Activated CD4-positive, CD25-positive, alpha-beta regulatory T cell treated with anti-CD3 and anti-CD28 coated beads, Interleukin-2, amount 50 U/mL, for 72 hours (primary cell): ENCODE data around the gene MEMO1.
"Not testable (repeated sequence)": the region's sequence is repeated elsewhere in the genome, so short reads cannot be mapped to it uniquely, and the experiment has no call there.

Experiments
- DNase-seq: peaks from one replicate; pipeline ENCODE4 v3.0.0; 2021

MEMO1 gene

GRCh38 chr2:31997653-31998052 lies 13.2 kb downstream of the MEMO1 start:
- DNase-seq = no peak

- DNase-seq = no peak
Observed at GRCh38 chr2:31996571-31997150, 14.1 kb downstream of the MEMO1 start.

GRCh38 chr2:31992934-31993333 lies 17.9 kb downstream of the MEMO1 start:
- DNase-seq = no peak

GRCh38 chr2:31992025-31992579 lies 18.7 kb downstream of the MEMO1 start:
- DNase-seq = no peak

- no peak for DNase-seq
Observed at GRCh38 chr2:31989946-31990345, 20.9 kb downstream of the MEMO1 start.

GRCh38 chr2:31987454-31988220 lies 23.2 kb downstream of the MEMO1 start:
- no peak for DNase-seq

- no peak for DNase-seq
Observed at GRCh38 chr2:31986906-31987305, 23.9 kb downstream of the MEMO1 start.

GRCh38 chr2:31983762-31984467 lies 26.9 kb downstream of the MEMO1 start:
- DNase-seq = no peak

GRCh38 chr2:31980674-31981356 lies 30.0 kb downstream of the MEMO1 start:
- no peak for DNase-seq

- DNase-seq = no peak
Observed at GRCh38 chr2:31979956-31980355, 30.9 kb downstream of the MEMO1 start.

GRCh38 chr2:31979018-31979417 lies 31.8 kb downstream of the MEMO1 start:
- DNase-seq = no peak

- DNase-seq = no peak
Observed at GRCh38 chr2:31978436-31978835, 32.4 kb downstream of the MEMO1 start.

GRCh38 chr2:31973665-31974064 lies 37.1 kb downstream of the MEMO1 start:
- DNase-seq = no peak

GRCh38 chr2:31972059-31972458 lies 38.7 kb downstream of the MEMO1 start:
- no peak for DNase-seq

- no peak for DNase-seq
Observed at GRCh38 chr2:31969178-31969577, 41.6 kb downstream of the MEMO1 start.

GRCh38 chr2:31967790-31968189 lies 43.0 kb downstream of the MEMO1 start:
- DNase-seq = no peak

GRCh38 chr2:31966402-31966801 lies 44.4 kb downstream of the MEMO1 start:
- DNase-seq = not testable (repeated sequence)

GRCh38 chr2:31965094-31965493 lies 45.7 kb downstream of the MEMO1 start:
- no peak for DNase-seq

- DNase-seq = no peak
Observed at GRCh38 chr2:31962757-31963361, 47.9 kb downstream of the MEMO1 start.

GRCh38 chr2:31958140-31958717 lies 52.6 kb downstream of the MEMO1 start:
- DNase-seq = no peak

- DNase-seq = no peak
Observed at GRCh38 chr2:31957354-31958139, 53.3 kb downstream of the MEMO1 start.
